Measurements from ENCODE around the gene LRRC8D.

GRCh38 chr1:89938171-89939055 is 117.6 kb downstream of the LRRC8D start:
- TF ChIP-seq, protein P1, sequence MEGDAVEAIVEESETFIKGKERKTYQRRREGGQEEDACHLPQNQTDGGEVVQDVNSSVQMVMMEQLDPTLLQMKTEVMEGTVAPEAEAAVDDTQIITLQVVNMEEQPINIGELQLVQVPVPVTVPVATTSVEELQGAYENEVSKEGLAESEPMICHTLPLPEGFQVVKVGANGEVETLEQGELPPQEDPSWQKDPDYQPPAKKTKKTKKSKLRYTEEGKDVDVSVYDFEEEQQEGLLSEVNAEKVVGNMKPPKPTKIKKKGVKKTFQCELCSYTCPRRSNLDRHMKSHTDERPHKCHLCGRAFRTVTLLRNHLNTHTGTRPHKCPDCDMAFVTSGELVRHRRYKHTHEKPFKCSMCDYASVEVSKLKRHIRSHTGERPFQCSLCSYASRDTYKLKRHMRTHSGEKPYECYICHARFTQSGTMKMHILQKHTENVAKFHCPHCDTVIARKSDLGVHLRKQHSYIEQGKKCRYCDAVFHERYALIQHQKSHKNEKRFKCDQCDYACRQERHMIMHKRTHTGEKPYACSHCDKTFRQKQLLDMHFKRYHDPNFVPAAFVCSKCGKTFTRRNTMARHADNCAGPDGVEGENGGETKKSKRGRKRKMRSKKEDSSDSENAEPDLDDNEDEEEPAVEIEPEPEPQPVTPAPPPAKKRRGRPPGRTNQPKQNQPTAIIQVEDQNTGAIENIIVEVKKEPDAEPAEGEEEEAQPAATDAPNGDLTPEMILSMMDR (conservative IDR thresholded peaks at IDR 0.05; ENCODE audit: low read length): no peak
- no peak for TF ChIP-seq EZH2phosphoT487 (IDR thresholded peaks at IDR 0.05; ENCODE audit: borderline replicate concordance)
